ENCODE results near the gene PRKN.

DNA sequence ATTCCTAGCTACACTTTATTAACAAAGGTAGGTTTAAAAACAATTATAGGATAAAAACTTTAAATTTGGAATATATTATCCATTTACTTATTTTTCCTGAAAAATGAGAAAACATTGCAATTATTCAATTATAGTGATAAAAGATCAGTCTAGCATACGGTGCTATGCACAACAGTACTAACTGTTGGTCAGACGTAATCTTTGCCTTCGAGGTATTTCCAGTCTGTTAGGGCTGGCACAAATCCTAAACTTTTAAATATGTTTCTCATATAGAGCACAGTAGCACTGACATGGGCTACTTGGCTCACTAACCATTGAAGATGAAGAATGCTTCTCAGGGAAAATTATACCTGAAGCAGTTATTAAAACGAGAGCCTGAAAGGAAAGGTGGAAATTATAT lies 214.8 kb downstream of the PRKN start:
- TF ChIP-seq EZH2phosphoT487 (IDR thresholded peaks at IDR 0.05; ENCODE audit: insufficient read depth, low read depth): no peak
- no peak for TF ChIP-seq EZH2 (IDR thresholded peaks at IDR 0.05; ENCODE audit: insufficient read depth, poor library complexity, severe bottlenecking)
